ENCODE data around the gene RNF38.
"Not testable (repeated sequence)": the region's sequence is repeated elsewhere in the genome, so short reads cannot be mapped to it uniquely, and the experiment has no call there.

The RNF38 gene

GRCh38 chr9:36337002-36337401, 63.1 kb downstream of the RNF38 start:
- in situ Hi-C loops (cut with MboI; ENCODE audit: low sequenced_read_pairs): no loop called here

GRCh38 chr9:36336131-36336907, 63.8 kb downstream of the RNF38 start:
- in situ Hi-C loops (cut with MboI; ENCODE audit: low sequenced_read_pairs): no loop called here

DNA sequence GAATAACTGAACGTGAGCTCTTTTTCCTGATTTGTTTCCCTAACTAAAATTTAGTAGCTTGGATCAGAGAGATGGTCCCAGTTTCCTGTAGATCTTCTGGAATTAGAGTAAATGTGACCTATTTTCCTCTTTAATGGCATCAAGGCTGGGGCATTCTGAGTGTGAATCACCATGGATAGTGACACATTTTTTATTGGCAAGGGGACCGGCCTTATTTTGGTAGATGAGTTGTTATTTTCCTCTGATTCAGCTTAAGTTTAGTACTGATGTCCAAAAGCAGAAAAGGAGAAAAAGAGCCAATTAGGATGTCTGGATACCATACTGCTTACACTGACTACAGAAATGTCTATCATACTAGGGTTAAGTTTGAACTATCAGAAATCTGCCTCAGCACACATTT, 68.1 kb downstream of the RNF38 start:
- in situ Hi-C loops (cut with MboI; ENCODE audit: low sequenced_read_pairs): no loop called here

- in situ Hi-C loops (cut with MboI; ENCODE audit: low sequenced_read_pairs): no loop called here
Measured at GRCh38 chr9:36328798-36329411, 71.2 kb downstream of the RNF38 start.

GRCh38 chr9:36325081-36325828, 74.8 kb downstream of the RNF38 start:
- in situ Hi-C loops (cut with MboI; ENCODE audit: low sequenced_read_pairs): no loop called here

DNA sequence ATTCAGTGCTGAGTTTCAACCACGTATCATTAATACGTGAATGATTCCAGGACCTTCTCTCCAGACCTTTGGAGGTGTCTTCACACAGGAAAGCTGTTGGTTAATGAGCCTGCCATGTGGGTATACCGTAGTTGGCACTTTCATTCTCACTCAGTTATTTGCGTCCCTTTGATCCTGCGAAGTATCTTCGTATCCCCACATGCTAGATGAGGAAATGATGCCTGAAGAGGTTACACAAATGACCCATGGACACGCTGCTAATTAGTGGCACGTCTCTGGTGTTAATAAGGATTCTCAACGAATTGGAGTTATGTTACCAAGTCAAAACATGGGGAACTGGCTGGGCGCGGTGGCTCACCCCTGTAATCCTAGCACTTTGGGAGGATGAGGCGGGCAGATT, 76.1 kb downstream of the RNF38 start:
- in situ Hi-C loops (cut with MboI; ENCODE audit: low sequenced_read_pairs): no loop called here

GRCh38 chr9:36322462-36322861, 77.6 kb downstream of the RNF38 start:
- in situ Hi-C loops (cut with MboI; ENCODE audit: low sequenced_read_pairs): no loop called here

DNA sequence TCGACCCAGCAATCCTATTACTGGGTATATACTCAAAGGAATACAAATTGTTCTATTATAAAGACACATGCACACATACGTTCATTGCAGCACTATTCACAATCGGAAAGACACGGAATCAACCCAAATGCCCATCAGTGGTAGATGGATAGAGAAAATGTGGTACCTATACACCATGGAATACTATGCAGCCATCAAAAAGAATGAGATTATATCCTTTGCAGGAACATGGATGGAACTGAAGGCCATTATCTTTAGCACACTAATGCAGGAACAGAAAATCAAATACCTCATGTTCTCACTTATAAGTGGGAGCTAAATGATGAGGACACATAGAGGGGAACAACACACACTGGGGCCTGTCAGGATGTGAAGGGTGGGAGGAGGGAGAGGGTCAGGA, 78.2 kb downstream of the RNF38 start:
- in situ Hi-C loops (cut with MboI; ENCODE audit: low sequenced_read_pairs): not testable (repeated sequence)

DNA sequence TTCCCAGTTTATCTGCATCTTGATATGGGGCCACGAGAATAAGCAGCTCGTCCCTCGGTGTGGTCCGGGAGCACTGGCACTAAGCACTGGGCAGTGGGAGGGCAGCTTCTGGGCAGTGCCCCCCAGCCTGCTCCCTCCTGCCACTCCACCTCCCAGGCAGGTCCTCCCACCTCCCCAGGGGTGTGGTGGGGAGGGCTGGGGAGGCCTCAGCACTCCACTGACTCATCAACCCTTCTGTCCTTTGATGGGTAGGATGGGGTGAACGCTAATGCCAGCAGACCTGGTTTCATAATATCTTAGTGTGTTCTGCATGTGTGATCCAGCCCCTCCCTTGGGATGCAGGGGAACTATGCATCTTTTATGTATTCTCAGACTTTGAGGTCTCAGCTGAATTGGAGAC, 79.6 kb downstream of the RNF38 start:
- in situ Hi-C loops (cut with MboI; ENCODE audit: low sequenced_read_pairs): no loop called here

DNA sequence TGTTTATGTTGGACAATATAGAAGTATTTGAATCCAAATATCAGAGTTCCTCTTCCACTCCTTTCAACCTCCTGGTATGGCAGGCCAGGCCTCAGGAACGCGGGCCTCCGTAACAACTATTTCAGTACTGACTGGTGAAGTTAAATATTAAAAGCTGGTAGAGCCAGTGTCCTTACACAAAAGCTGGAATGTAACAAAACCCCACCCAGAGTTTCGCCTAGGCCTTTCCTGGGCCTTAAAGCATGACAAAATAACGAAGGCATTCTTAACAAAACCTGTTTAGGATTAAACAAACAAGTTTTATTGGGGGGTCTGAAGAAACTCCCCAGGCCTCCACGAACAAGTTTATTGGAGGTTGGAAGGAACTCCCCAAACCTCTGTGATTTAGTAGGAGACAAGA, 80.3 kb downstream of the RNF38 start:
- in situ Hi-C loops (cut with MboI; ENCODE audit: low sequenced_read_pairs): no loop called here

DNA sequence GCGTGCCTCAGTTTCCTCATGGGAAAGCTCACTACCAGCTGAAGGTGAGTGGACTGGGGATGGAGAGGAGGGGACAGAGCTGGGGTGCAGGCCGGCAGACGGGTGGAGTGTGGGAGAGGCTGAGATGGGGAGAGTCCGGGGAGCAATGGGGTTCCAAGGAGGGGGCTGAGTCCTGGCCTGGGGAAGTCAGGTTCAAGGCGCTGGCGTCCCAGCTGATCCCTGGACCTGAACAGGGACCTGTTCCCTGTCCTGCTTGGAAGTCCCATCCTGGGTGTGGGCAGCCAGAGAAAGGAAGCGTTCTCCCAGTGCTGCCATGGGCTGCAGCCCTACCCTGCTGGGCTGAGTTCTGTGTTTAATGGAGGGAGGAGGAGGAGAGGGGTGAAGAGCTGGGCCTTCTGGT, 80.9 kb downstream of the RNF38 start:
- in situ Hi-C loops (cut with MboI; ENCODE audit: low sequenced_read_pairs): no loop called here

- in situ Hi-C loops (cut with MboI; ENCODE audit: low sequenced_read_pairs): no loop called here
Measured at GRCh38 chr9:36318212-36318802, 81.8 kb downstream of the RNF38 start.

DNA sequence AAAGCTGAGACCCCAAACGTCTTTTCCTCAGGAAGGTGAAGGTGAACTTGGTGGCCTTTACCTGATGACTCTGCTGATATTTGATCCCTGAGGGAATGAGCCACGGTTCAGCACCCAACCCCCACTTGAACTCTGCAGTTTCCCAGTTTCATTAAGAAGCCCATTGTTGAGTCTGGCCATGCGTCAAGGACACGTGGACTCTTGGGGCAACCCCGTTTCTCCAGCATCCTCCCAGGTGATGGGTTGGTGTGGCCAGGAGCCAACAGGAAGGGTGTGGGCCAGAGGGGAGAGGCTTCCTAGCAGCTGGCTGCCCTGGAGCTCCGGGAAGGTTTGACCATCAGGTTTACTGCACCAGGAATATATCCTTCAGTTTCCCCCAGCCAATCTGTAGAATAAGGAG, 82.3 kb downstream of the RNF38 start:
- in situ Hi-C loops (cut with MboI; ENCODE audit: low sequenced_read_pairs): no loop called here

- in situ Hi-C loops (cut with MboI; ENCODE audit: low sequenced_read_pairs): no loop called here
Measured at GRCh38 chr9:36316611-36317317, 83.3 kb downstream of the RNF38 start.

DNA sequence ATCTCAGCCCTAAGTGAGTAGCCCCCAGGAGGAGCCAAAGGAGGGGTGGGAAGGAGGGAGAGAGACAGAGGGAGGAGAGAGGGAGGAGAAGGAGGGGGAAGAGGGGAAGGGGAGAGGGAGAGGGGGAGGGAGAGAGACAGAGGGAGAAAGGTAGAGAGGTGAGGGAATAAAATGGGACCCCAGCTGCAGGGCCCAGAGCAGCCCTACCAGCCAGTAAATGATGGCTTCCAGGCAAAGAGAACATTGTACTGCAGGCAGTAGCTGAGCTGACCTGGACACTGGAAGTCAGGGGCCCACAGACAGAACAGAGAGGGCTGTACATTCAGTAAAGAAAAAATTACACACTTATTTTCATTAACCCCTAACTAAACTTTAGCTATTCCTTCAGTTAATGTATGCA, 84.0 kb downstream of the RNF38 start:
- in situ Hi-C loops (cut with MboI; ENCODE audit: low sequenced_read_pairs): no loop called here

DNA sequence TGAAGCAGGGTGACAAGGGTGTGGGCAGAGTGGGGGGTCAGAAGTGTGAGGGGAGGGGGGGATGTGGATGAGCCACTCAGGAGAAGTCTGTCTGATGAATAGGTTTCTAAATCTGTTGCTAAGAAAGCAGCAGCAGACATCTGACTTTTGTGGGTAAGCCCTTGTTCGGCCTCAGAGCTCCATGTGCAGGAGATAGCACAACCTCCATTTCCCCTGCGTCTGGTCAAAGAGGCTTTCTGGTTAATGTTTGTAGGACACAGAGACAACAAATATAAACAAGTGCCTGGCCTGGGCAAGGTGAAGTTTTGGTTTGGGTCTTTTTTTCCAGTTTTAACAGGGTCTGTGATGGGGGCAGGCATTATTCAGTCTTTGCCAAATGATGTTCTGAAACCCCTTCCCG, 84.8 kb downstream of the RNF38 start:
- in situ Hi-C loops (cut with MboI; ENCODE audit: low sequenced_read_pairs): no loop called here

DNA sequence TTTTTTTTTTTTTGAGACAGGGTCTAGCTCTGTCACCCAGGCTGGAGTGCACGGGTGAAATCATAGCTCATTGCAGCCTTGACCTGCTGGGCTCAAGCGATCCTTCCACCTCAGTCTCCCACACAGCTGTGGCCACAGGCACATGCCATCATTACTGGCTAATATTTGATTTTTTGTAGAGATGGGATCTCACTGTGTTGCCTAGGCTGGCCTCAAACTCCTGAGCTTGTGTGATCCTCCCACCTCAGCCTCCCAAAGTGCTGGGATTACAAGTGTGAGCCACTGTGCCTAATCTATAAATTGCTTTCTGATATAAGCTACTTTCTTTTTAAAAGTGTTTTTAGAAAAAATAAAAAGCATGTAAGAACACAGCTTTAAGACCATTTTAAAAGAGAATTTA, 85.3 kb downstream of the RNF38 start:
- in situ Hi-C loops (cut with MboI; ENCODE audit: low sequenced_read_pairs): no loop called here

GRCh38 chr9:36306471-36307306, 93.4 kb downstream of the RNF38 start:
- in situ Hi-C loops (cut with MboI; ENCODE audit: low sequenced_read_pairs): no loop called here

DNA sequence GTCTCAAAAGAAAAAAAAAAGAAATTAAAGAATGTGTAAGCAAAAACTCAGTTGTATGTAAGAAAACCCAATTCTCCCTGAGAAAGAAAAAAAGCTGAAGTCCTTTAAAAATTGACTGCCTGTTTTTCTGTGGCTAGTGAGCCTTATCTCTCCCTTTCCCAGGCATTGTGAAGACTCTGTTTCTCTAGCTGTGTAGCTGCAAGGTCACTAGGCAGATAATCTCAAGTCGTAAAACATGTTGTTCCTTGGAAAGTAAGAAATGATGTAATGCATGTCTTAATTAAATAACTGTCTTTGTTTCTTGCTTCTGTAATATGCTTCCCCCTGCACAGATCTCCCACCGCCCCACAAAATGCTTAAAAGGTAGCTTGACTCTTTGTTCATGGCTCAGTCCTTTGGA, 95.7 kb downstream of the RNF38 start:
- in situ Hi-C loops (cut with MboI; ENCODE audit: low sequenced_read_pairs): not testable (repeated sequence)

- in situ Hi-C loops (cut with MboI; ENCODE audit: low sequenced_read_pairs): no loop called here
Measured at GRCh38 chr9:36301227-36301626, 98.8 kb downstream of the RNF38 start.
